Left lobe of liver (tissue), 2 donors: ENCODE results near the gene MICAL3. TPM values are rescaled to one million over a fixed set of nuclear protein-coding genes. Genes with fewer than 3 reads are reported as not detected.
"Not testable (repeated sequence)": the region's sequence is repeated elsewhere in the genome, so short reads cannot be mapped to it uniquely, and the experiment has no call there.

ENCODE experiments used
- ATAC-seq: fragments of 200-7000 bp; cut with Tn5 transposase; one replicate; pipeline ENCODE4 v1.9.1; 2020; ENCODE audit warnings: mild to moderate bottlenecking, moderate library complexity
- DNase-seq: peaks from one replicate; pipeline ENCODE4 v3.0.0-alpha.2; 2020; ENCODE audit warnings: low spot score
- total RNA-seq: library from RNA; stranded (reverse); gene quantifications from one replicate; pipeline ENCODE4 v1.2.1, GENCODE V29; 2021
- donor health status: DM: no; HTN: no; CAD: no; lungs with moderate emphysema.
- donor health status: DM: no; HTN: yes; CAD: no.

Gene MICAL3
- total RNA-seq, 1 donor from 2014 or later, result 75.3 TPM

DNA sequence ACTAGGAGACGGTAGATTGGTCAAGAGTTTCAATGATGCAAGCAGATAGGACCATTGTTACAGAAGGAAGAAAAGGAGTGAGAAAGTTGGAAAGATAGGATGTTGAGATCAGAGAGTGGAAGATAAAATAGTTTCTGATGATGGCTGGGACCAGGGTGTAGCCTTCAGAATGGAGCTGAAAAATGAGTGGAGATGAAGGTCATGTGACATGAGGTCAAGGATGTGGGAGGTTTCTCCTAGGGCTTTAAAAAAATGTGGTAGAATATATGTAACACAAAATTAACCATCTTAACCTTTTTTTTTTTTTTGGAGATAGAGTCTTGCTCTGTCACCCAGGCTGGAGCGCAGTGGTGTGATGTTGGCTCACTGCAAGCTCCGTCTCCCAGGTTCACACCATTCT, 35.1 kb upstream of the MICAL3 start:
- DNase-seq (no peak), ATAC-seq (no peak)

GRCh38 chr22:18059094-18059417, 34.7 kb upstream of the MICAL3 start:
- DNase-seq, result no peak
- ATAC-seq, result no peak

DNA sequence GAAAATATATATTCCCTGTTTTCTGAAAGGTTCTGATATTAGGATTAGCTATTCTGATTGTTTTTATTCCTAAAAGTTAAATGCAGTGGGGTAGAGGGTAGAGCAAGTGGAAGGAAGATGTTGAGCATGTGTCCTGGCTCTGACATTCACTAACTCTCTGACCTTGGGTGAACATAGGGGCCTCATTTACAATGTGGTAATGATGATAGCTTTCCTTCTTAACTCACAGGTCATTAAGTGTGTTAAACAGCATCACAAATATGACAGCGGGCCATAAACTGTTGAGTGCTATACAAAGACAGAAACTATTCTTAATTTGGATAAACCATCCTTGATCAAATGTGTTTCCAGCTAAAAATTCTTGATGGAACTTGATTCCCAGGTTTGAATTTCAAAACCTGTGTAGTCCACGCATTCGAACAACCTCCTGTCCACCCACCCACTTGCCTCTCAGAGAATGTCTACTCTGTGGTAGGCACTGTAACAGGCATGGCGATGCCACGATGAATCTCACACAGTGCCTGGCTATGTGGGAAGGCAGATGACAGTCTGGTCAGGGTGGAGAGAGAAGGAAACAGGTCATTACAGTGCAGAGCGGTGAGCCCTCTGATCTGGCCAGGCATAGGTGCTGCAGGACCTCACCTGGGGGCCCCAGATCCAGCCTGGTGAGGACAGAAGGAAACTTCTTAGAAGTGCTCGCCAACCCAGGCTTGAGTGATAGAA, 34.2 kb upstream of the MICAL3 start:
- DNase-seq (no peak), ATAC-seq (no peak)

- DNase-seq, result no peak
- no peak for ATAC-seq
Measured at GRCh38 chr22:18057568-18058209, 33.3 kb upstream of the MICAL3 start.

DNA sequence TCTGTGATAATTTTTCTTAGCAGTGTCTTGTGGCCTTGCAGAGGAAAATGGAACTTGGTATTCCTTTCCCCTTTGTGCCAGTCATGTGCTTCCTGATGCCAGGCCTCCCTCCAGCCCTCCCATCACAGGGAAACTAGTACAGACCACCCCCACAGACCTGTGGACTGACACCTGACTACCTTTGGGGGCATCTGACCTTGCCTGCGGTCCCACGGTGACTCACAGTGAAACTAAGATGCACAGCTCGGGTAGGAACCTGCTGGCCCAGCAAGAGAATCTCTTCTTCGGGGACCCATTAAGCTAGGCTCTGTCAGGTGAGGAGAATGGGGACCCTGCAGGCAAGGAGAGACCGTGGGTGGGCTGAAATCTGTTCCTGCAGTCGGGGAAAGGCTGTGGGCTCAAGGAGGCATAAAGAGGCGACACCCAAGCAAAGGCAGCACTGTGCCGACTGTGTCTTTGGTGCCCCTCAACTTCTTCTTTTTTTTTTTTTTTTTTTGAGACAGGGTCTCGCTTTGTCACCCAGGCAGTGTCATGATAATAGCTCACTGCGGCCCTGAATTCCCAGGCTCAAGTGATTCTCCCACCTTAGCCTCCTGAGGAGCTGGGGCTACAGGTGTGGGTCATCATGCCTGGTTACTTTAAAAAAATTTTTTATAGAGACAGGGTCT, 32.6 kb upstream of the MICAL3 start:
- no peak for ATAC-seq
- no peak for DNase-seq

GRCh38 chr22:18056161-18056666, 31.9 kb upstream of the MICAL3 start:
- ATAC-seq (no peak), DNase-seq (no peak)

DNA sequence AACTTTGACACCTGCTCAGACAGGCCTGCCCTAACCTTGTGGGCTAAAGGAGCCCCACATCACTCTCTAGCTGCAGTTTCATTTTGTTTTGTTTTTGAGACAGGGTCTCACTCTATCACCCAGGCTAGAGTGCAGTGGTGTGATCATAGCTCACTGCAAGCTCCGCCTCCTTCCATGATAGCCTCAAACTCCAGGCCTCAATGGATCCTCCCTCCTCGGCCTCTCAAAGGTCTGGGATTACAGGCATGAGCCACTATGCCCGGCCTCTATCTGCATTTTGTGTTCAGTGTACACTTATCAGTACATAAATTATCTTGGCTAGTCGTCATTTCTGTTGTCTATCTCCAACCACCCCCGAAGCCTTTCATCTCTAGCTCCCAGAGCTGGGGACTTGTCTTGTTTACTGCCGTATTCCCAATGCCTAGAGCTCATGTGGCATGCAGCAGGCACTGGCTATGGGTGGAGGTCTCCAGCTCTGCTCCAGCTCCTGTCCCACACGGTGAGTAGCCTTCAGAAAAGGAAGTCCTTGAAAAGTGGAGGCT, 31.3 kb upstream of the MICAL3 start:
- DNase-seq (no peak), ATAC-seq (no peak)

GRCh38 chr22:18053216-18053946, 29.0 kb upstream of the MICAL3 start:
- not testable (repeated sequence) for ATAC-seq, DNase-seq

- not testable (repeated sequence) for ATAC-seq, DNase-seq
Measured at GRCh38 chr22:18051113-18051512, 26.8 kb upstream of the MICAL3 start.

DNA sequence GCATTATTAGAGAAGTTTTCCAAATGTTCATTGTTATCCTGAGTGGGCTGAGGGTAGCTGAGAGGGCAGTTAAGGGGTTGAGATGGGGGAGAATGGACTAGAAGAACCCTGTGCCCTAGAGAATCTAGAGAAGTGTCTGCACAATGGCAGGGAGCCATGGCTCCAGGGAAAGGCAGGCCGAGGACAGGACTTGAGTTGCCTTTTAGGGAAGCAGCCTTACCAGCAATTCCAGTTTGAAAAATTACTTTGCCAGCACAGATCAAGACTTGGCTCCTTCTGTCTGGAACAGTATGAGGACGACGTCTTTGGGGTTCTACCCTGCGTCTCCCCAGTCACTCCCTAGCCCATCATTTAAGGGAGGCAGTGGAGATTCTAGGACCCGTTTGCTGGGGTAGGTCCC, 25.7 kb upstream of the MICAL3 start:
- DNase-seq, result no peak
- no peak for ATAC-seq

GRCh38 chr22:18048441-18048898, 24.1 kb upstream of the MICAL3 start:
- ATAC-seq (no peak), DNase-seq (no peak)

- ATAC-seq, result no peak
Measured at GRCh38 chr22:18048041-18048440, 23.7 kb upstream of the MICAL3 start.

GRCh38 chr22:18045794-18046193, 21.4 kb upstream of the MICAL3 start:
- no peak for ATAC-seq
- no peak for DNase-seq

More at GRCh38 chr22:18048041-18048440, 23.7 kb upstream of the MICAL3 start:
- no peak for DNase-seq

- ATAC-seq (peak; percentile 89), DNase-seq (peak; percentile 92)
Measured at GRCh38 chr22:18044548-18045271, 20.3 kb upstream of the MICAL3 start.

GRCh38 chr22:18042685-18043084, 18.3 kb upstream of the MICAL3 start:
- ATAC-seq, result peak; percentile 67

DNA sequence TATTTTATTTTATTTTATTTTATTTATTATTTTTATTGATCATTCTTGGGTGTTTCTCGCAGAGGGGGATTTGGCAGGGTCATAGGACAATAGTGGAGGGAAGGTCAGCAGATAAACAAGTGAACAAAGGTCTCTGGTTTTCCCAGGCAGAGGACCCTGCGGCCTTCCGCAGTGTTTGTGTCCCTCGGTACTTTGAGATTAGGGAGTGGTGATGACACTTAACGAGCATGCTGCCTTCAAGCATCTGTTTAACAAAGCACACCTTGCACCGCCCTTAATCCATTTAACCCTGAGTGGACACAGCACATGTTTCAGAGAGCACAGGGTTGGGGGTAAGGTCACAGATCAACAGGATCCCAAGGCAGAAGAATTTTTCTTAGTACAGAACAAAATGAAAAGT, 16.5 kb upstream of the MICAL3 start:
- not testable (repeated sequence) for ATAC-seq, DNase-seq

More at GRCh38 chr22:18042685-18043084, 18.3 kb upstream of the MICAL3 start:
- DNase-seq, result peak; percentile 57

- peak; percentile 91 for ATAC-seq
- peak; percentile 87 for DNase-seq
Measured at GRCh38 chr22:18035751-18036150, 11.4 kb upstream of the MICAL3 start.

- ATAC-seq (no peak), DNase-seq (no peak)
Measured at GRCh38 chr22:18034076-18034475, 9.7 kb upstream of the MICAL3 start.

DNA sequence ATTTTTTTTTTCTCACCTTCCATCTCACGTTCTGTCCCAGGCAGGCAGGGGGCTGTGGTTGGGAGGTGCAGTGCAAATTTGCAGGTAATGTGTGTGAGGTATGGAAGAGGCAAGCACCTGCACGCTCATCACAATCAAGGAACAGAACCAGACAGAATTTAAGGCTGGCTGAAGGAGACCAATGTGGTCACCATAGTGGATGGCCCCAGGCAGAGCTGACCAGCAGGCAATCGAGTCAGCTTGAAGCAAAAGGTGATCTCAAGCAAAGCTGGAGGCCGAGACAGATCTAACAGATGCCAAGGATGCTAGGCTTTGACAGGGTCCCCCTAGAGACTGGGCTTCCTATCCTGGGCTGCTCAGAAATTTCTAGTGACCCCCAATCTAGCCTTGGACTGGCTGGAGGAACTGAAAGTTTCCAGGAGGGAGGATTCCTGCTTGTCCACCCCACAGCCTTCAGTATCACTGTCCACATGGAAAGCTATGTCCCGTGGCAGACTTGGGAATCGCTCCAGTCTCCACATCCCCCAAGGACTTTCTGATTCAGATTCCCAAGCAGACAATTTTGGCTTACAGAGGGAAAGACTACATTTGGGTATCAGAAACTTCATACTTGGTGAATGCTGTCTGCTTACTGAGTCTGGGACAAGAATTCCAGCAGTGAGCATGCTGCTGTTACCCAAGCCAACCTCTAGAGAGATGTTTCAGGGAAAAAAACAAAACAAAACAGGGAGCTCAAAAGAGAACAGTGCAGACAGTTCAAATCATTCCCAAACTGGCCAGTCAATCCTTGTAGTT, 9.0 kb upstream of the MICAL3 start:
- ATAC-seq (no peak), DNase-seq (no peak)
